SK-N-SH (cell line): ENCODE results near the gene ZNF80.

ENCODE experiments used
- CTCF ChIP-seq: fragments of 200-600 bp; sonication (generic); IDR thresholded peaks from 2 replicates; pipeline ENCODE4 v1.6.1; 2017; ENCODE audit warnings: antibody characterized with exemption, mild to moderate bottlenecking, moderate library complexity
- ELF1 ChIP-seq: IDR thresholded peaks from 2 replicates; pipeline ENCODE4 v1.4.0; 2012
- EZH2phosphoT487 ChIP-seq: fragments of 200-600 bp; sonication (generic); IDR thresholded peaks from 2 replicates; pipeline ENCODE4 v1.6.1; 2017; ENCODE audit warnings: low read depth, mixed run types, mild to moderate bottlenecking, antibody characterized with exemption, moderate library complexity, borderline replicate concordance
- FOSL2 ChIP-seq: IDR thresholded peaks from 2 replicates; pipeline ENCODE4 v1.4.0; 2012; ENCODE audit warnings: low read depth, mild to moderate bottlenecking, moderate library complexity, borderline replicate concordance
- JUND ChIP-seq: IDR thresholded peaks from 2 replicates; pipeline ENCODE4 v1.4.0; 2012
- MEF2A ChIP-seq: IDR thresholded peaks from 2 replicates; pipeline ENCODE4 v1.4.0; 2012; ENCODE audit warnings: low read depth, borderline replicate concordance
- POLR2AphosphoS5 ChIP-seq: IDR thresholded peaks from 2 replicates; pipeline ENCODE4 v1.6.1; 2012; ENCODE audit warnings: low read depth, low read length
- RXRA ChIP-seq: IDR thresholded peaks from 2 replicates; pipeline ENCODE4 v1.4.0; 2012; ENCODE audit warnings: low read depth, mild to moderate bottlenecking, borderline replicate concordance
- TAF1 ChIP-seq: IDR thresholded peaks from 2 replicates; pipeline ENCODE4 v1.6.1; 2012; ENCODE audit warnings: low read depth, mild to moderate bottlenecking, low read length, moderate library complexity, borderline replicate concordance
- TCF12 ChIP-seq: IDR thresholded peaks from 2 replicates; pipeline ENCODE4 v1.4.0; 2012
- ZBTB33 ChIP-seq: IDR thresholded peaks from 2 replicates; pipeline ENCODE4 v1.4.0; 2012; ENCODE audit warnings: low read depth, borderline replicate concordance
- TF ChIP-seq, protein P1 (sequence below): IDR thresholded peaks from 2 replicates; pipeline ENCODE4 v1.6.1; 2012; ENCODE audit warnings: mild to moderate bottlenecking, low read depth, low read length, moderate library complexity

- TF ChIP-seq CTCF (no peak), TAF1 (no peak), TCF12 (no peak), RXRA (no peak), POLR2AphosphoS5 (no peak), JUND (no peak), MEF2A (no peak), EZH2phosphoT487 (no peak), FOSL2 (no peak), ZBTB33 (no peak), ELF1 (no peak)
- TF ChIP-seq, protein P1, sequence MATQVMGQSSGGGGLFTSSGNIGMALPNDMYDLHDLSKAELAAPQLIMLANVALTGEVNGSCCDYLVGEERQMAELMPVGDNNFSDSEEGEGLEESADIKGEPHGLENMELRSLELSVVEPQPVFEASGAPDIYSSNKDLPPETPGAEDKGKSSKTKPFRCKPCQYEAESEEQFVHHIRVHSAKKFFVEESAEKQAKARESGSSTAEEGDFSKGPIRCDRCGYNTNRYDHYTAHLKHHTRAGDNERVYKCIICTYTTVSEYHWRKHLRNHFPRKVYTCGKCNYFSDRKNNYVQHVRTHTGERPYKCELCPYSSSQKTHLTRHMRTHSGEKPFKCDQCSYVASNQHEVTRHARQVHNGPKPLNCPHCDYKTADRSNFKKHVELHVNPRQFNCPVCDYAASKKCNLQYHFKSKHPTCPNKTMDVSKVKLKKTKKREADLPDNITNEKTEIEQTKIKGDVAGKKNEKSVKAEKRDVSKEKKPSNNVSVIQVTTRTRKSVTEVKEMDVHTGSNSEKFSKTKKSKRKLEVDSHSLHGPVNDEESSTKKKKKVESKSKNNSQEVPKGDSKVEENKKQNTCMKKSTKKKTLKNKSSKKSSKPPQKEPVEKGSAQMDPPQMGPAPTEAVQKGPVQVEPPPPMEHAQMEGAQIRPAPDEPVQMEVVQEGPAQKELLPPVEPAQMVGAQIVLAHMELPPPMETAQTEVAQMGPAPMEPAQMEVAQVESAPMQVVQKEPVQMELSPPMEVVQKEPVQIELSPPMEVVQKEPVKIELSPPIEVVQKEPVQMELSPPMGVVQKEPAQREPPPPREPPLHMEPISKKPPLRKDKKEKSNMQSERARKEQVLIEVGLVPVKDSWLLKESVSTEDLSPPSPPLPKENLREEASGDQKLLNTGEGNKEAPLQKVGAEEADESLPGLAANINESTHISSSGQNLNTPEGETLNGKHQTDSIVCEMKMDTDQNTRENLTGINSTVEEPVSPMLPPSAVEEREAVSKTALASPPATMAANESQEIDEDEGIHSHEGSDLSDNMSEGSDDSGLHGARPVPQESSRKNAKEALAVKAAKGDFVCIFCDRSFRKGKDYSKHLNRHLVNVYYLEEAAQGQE, result no peak
Measured at GRCh38 chr3:114253505-114253904, 16.1 kb upstream of the ZNF80 start.
